Endothelial cell of umbilical vein (primary cell): ENCODE results near the gene MBD6. TPM values are rescaled to one million over a fixed set of nuclear protein-coding genes. Genes with fewer than 3 reads are reported as not detected.

Experiments
- BruUV-seq: library from RNA; stranded (reverse); fragments of 400-500 nt; replicated peaks from 2 replicates; lab custom pipeline; 2021; lab: Mats Ljungman, UMichigan
- CTCF ChIA-PET: fragments of 300-600, 350-600 bp; sonication (Branson Sonifier 250); formaldehyde crosslinking; loops from one replicate; lab custom pipeline; 2021; ENCODE audit warnings: antibody characterized with exemption, inconsistent platforms; lab: Charles Lee
- POLR2A ChIA-PET: fragments of 300-600, 350-600 bp; sonication (Branson Sonifier 250); formaldehyde crosslinking; loops from one replicate; lab custom pipeline; 2021; ENCODE audit warnings: antibody characterized with exemption, inconsistent platforms; lab: Charles Lee
- DNase-seq: peaks from one replicate; pipeline ENCODE4 v3.0.0-alpha.2; 2011; ENCODE audit warnings: low read depth, low spot score
- FAIRE-seq: peaks from 2 replicates; lab custom pipeline; 2011; peaks lifted over from hg19 to GRCh38; lab: Jason Lieb, UNC
- H2AFZ ChIP-seq: 2 replicates; pipeline ENCODE4 v1.6.0; 2012; ENCODE audit warnings: low read depth, low read length, control low read depth, inconsistent platforms
- H3K27ac ChIP-seq: 2 replicates; pipeline ENCODE4 v1.5.1; 2011; ENCODE audit warnings: low read depth, mild to moderate bottlenecking, control low read depth, low read length, moderate library complexity; ENCODE audit not compliant: insufficient read depth
- H3K27me3 ChIP-seq, 2 experiments: 2 replicates each; pipeline versions ENCODE4 v1.6.0 to v1.6.1; 2011; ENCODE audit warnings: low read length in 2 of 2, mixed read lengths in 1 of 2; ENCODE audit not compliant: control insufficient read depth in 2 of 2, insufficient read depth in 2 of 2
- H3K36me3 ChIP-seq, 2 experiments: 2 replicates in 1 of 2; 3 replicates in 1 of 2; pipeline ENCODE4 v1.5.1; 2011; ENCODE audit warnings: low read length in 2 of 2, mild to moderate bottlenecking in 1 of 2, moderate library complexity in 1 of 2; ENCODE audit not compliant: control insufficient read depth in 2 of 2, insufficient read depth in 2 of 2; ENCODE audit errors: extremely low read depth in 1 of 2
- H3K4me1 ChIP-seq: 3 replicates; pipeline ENCODE4 v1.5.1; 2011; ENCODE audit warnings: mild to moderate bottlenecking, low read length; ENCODE audit not compliant: control insufficient read depth, insufficient read depth; ENCODE audit errors: extremely low read depth
- H3K4me2 ChIP-seq: 2 replicates; pipeline ENCODE4 v1.6.1; 2011; ENCODE audit warnings: low read length, control low read depth, mixed read lengths; ENCODE audit not compliant: insufficient read depth
- H3K4me3 ChIP-seq, 3 experiments: fragments of 200-600 bp in 1 of 3; sonication (generic), shearing (Covaris generic) in 1 of 3; replicated peaks in 1 of 3; 2 replicates each; pipeline ENCODE4 v1.5.1; 2011 to 2016; ENCODE audit warnings: control low read depth in 3 of 3, low read length in 3 of 3, mild to moderate bottlenecking in 2 of 3, inconsistent platforms in 1 of 3, low read depth in 1 of 3, moderate library complexity in 1 of 3; ENCODE audit not compliant: insufficient read depth in 1 of 3
- H3K79me2 ChIP-seq: 2 replicates; pipeline ENCODE4 v1.6.0; 2012; ENCODE audit warnings: low read length, inconsistent platforms; ENCODE audit not compliant: control insufficient read depth, insufficient read depth
- H3K9ac ChIP-seq: replicated peaks from 2 replicates; pipeline ENCODE3; 2011; ENCODE audit warnings: low read length, control low read depth; ENCODE audit not compliant: insufficient read depth; ENCODE audit errors: extremely low read depth
- H3K9me1 ChIP-seq: replicated peaks from 3 replicates; pipeline ENCODE4 v1.6.0; 2011; ENCODE audit warnings: mild to moderate bottlenecking, low read length; ENCODE audit not compliant: control insufficient read depth, insufficient read depth; ENCODE audit errors: extremely low read depth
- H3K9me3 ChIP-seq: replicated peaks from 2 replicates; pipeline ENCODE4 v1.5.1; 2012; ENCODE audit warnings: low read length, inconsistent platforms; ENCODE audit not compliant: control insufficient read depth, insufficient read depth
- H4K20me1 ChIP-seq: replicated peaks from 2 replicates; pipeline ENCODE3; 2011; ENCODE audit warnings: mild to moderate bottlenecking, low read length; ENCODE audit not compliant: control insufficient read depth, insufficient read depth; ENCODE audit errors: extremely low read depth
- EZH2 ChIP-seq: IDR thresholded peaks from 2 replicates; pipeline ENCODE4 v1.6.1; 2012; ENCODE audit warnings: borderline replicate concordance, low read depth, mild to moderate bottlenecking, moderate library complexity, low read length, inconsistent platforms; ENCODE audit not compliant: severe bottlenecking
- FOS ChIP-seq: IDR thresholded peaks from 2 replicates; pipeline ENCODE4 v1.6.1; 2011; ENCODE audit warnings: mild to moderate bottlenecking, low read length, moderate library complexity, borderline replicate concordance; ENCODE audit not compliant: insufficient read depth
- GATA2 ChIP-seq: IDR thresholded peaks from 2 replicates; pipeline ENCODE4 v1.7.0; 2011; ENCODE audit warnings: low read depth, mild to moderate bottlenecking, moderate library complexity, mixed read lengths, low read length; ENCODE audit not compliant: insufficient read length, insufficient read depth
- JUN ChIP-seq: IDR thresholded peaks from 2 replicates; pipeline ENCODE4 v1.6.1; 2011; ENCODE audit warnings: borderline replicate concordance, low read depth; ENCODE audit not compliant: insufficient read length, insufficient read depth
- MYC ChIP-seq: IDR thresholded peaks from one replicate; pipeline ENCODE4 v1.6.1; 2011; ENCODE audit warnings: mild to moderate bottlenecking, low read depth, low read length
- POLR2A ChIP-seq: IDR thresholded peaks from 2 replicates; pipeline ENCODE4 v1.6.1; 2012; ENCODE audit warnings: low read depth, mild to moderate bottlenecking, control low read depth, low read length
- POLR2AphosphoS5 ChIP-seq: IDR thresholded peaks from 2 replicates; pipeline ENCODE4 v1.6.1; 2012; ENCODE audit warnings: low read depth, mild to moderate bottlenecking, control low read depth, low read length, moderate library complexity; ENCODE audit not compliant: insufficient read depth
- dilution Hi-C: fragments of 300-500 bp; cut with MboI; formaldehyde crosslinking; loops from one replicate; pipeline ENCODE4 v1.15.0; 2019; ENCODE audit warnings: low sequenced_read_pairs; ENCODE audit not compliant: extremely low pct_ligation_motif_present
- intact Hi-C: fragments of 100-400 bp; cut with micrococcal nuclease; formaldehyde crosslinking; loops from one replicate; pipeline ENCODE4 v1.10.0; 2022
- polyA plus RNA-seq, 4 experiments: library from polyadenylated mRNA; depleted of rRNA in 3 of 4; stranded (reverse) in 3 of 4; unstranded in 1 of 4; fragments of >200 nt; gene quantifications; 2 replicates each; pipeline versions ENCODE4 v1.2.1 to v1.2.3, GENCODE V29; 2011 to 2012; ENCODE audit warnings: missing spikeins in 1 of 4
- total RNA-seq: library from RNA; stranded (reverse); gene quantifications from 2 replicates; pipeline ENCODE4 v1.2.3, GENCODE V29; 2021
- TF ChIP-seq, protein P1 (sequence below): IDR thresholded peaks from 2 replicates; pipeline ENCODE4 v1.6.1; 2011; ENCODE audit not compliant: insufficient read depth, insufficient read length
- TF ChIP-seq, protein P2 (sequence below), 2 donors: IDR thresholded peaks; 1 replicate in 1 of 2; 2 replicates in 1 of 2; pipeline ENCODE4 v1.5.1; 2011; ENCODE audit warnings: low read length in 2 of 2, mild to moderate bottlenecking in 2 of 2, moderate library complexity in 2 of 2, control low read depth in 1 of 2, inconsistent platforms in 1 of 2, low read depth in 1 of 2; ENCODE audit not compliant: insufficient read depth in 1 of 2; ENCODE audit errors: extremely low read depth in 1 of 2

Gene MBD6
- total and polyA plus RNA-seq, 2 donors (not counting 3 experiments of a cell fraction or from before 2014, with no cell fraction given), result 10.6 to 95.2 TPM

DNA sequence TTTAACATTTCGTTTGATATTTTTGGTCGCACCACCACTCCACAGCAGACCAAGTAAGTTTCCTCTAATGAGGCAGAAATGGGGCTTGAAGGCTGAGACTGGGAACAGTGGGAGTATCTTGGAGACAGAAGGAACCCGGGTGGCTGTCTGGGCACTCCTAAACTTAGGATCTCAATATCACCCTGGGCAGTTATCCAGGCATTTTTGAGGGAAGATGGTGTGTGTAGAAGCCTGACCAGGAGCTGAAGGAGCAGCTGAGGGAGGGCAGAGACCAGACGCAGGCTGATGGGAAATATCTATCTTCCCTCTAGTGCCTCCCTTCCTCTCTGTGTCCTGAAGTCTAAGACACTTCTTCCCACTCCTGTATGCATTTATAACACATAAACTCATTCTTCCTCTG is 24.1 kb upstream of the MBD6 start:
- FAIRE-seq (no peak), DNase-seq (no peak)
- Histone ChIP-seq H3K4me1 (no peaks in the 10 kb centered on the region), H2AFZ (no peak overlapping the region), H3K36me3 (peaks cover 24 to 29% of the 10 kb centered on the region in 2 experiments), H3K9me3 (no peaks in the 10 kb centered on the region), H3K4me2 (no peak overlapping the region), H3K27me3 (no peaks in the 10 kb centered on the region), H4K20me1 (no peaks in the 10 kb centered on the region), H3K27ac (no peak overlapping the region), H3K79me2 (no peaks in the 10 kb centered on the region), H3K4me3 (no peak overlapping the region), H3K9me1 (no peaks in the 10 kb centered on the region), H3K9ac (no peak overlapping the region)
- intact Hi-C loops (no loop called here), dilution Hi-C loops (no loop called here)
- BruUV-seq, result no TSS peak
- TF ChIP-seq GATA2, result no peak
- TF ChIP-seq FOS, result no peak
- TF ChIP-seq, protein P1, sequence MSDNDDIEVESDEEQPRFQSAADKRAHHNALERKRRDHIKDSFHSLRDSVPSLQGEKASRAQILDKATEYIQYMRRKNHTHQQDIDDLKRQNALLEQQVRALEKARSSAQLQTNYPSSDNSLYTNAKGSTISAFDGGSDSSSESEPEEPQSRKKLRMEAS, result no peak
- no peak for TF ChIP-seq POLR2AphosphoS5
- no peak for TF ChIP-seq MYC
- TF ChIP-seq, protein P2, sequence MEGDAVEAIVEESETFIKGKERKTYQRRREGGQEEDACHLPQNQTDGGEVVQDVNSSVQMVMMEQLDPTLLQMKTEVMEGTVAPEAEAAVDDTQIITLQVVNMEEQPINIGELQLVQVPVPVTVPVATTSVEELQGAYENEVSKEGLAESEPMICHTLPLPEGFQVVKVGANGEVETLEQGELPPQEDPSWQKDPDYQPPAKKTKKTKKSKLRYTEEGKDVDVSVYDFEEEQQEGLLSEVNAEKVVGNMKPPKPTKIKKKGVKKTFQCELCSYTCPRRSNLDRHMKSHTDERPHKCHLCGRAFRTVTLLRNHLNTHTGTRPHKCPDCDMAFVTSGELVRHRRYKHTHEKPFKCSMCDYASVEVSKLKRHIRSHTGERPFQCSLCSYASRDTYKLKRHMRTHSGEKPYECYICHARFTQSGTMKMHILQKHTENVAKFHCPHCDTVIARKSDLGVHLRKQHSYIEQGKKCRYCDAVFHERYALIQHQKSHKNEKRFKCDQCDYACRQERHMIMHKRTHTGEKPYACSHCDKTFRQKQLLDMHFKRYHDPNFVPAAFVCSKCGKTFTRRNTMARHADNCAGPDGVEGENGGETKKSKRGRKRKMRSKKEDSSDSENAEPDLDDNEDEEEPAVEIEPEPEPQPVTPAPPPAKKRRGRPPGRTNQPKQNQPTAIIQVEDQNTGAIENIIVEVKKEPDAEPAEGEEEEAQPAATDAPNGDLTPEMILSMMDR (IDR thresholded peaks at IDR 0.05; ENCODE audit: extremely low read depth in 1 of 2, insufficient read depth in 1 of 2, low read depth in 1 of 2, low read length in 2 of 2), result no peak
- TF ChIP-seq JUN, result no peak
- TF ChIP-seq POLR2A, result no peak
- TF ChIP-seq EZH2, result no peak
- ChIA-PET CTCF (interaction anchor here (1.3 kb wide), 1 partner anchor 40 kb away, joined by 3 read pairs; no protein-coding TSS in a partner anchor), POLR2A (interaction anchor here (0.7 kb wide), 1 partner anchor 1664 kb away, joined by 5 read pairs; no protein-coding TSS in a partner anchor)
